Muscle layer of colon (tissue), 2 donors: Measurements from ENCODE around the gene PCLO.
"Not testable (repeated sequence)": the region's sequence is repeated elsewhere in the genome, so short reads cannot be mapped to it uniquely, and the experiment has no call there.

ENCODE experiments used
- H3K27ac ChIP-seq: one replicate; pipeline ENCODE4 v1.7.0; 2013; ENCODE audit warnings: low read depth, mild to moderate bottlenecking, low read length, moderate library complexity
- H3K27me3 ChIP-seq, 2 donors: one replicate each; pipeline ENCODE4 v1.7.0; 2013; ENCODE audit warnings: low read length in 2 of 2, mild to moderate bottlenecking in 2 of 2; ENCODE audit not compliant: insufficient read depth in 2 of 2, control insufficient read depth in 1 of 2
- H3K36me3 ChIP-seq: one replicate; pipeline ENCODE4 v1.7.0; 2013; ENCODE audit warnings: mild to moderate bottlenecking, low read length; ENCODE audit not compliant: insufficient read depth
- H3K4me1 ChIP-seq: one replicate; pipeline ENCODE4 v1.7.0; 2013; ENCODE audit warnings: mild to moderate bottlenecking, low read length; ENCODE audit not compliant: insufficient read depth
- H3K4me3 ChIP-seq, 2 donors: one replicate each; pipeline ENCODE4 v1.7.0; 2013; ENCODE audit warnings: low read length in 2 of 2, low read depth in 1 of 2, mild to moderate bottlenecking in 1 of 2, moderate library complexity in 1 of 2
- H3K9ac ChIP-seq: one replicate; pipeline ENCODE4 v1.7.0; 2013; ENCODE audit warnings: low read length
- H3K9me3 ChIP-seq: one replicate; pipeline ENCODE4 v1.7.0; 2013; ENCODE audit warnings: mild to moderate bottlenecking, low read length
- donor health status: abdominal sarcoma.
- donor health status: Adenocarcinoma of cecum.

Gene PCLO

DNA sequence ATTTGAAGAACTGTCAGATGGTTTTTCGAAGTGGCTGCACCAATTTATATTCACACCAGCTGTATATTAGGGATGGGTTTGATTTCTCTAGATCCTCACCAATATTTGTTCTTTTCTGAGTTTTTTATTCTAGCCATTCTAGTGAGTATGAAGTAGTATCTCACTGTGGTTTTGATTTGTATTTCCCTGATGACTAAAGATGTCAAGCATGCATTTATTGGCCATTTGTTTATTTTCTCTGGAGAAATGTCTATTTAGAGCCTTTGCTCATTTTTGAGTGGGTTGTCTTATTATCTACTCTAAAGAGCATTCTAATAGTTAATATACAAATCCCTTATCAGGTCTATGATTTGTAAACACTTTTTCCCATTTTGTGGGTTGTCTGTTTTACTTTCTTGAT, 123.9 kb downstream of the PCLO start:
- no peak overlapping the region for H3K27ac ChIP-seq
- H3K27me3 ChIP-seq = no peaks in the 10 kb centered on the region
- no peak overlapping the region for H3K9ac ChIP-seq
- H3K4me3 ChIP-seq = no peak overlapping the region
- no peaks in the 10 kb centered on the region for H3K9me3 ChIP-seq
- H3K4me1 ChIP-seq = no peaks in the 10 kb centered on the region
- H3K36me3 ChIP-seq = no peaks in the 10 kb centered on the region

DNA sequence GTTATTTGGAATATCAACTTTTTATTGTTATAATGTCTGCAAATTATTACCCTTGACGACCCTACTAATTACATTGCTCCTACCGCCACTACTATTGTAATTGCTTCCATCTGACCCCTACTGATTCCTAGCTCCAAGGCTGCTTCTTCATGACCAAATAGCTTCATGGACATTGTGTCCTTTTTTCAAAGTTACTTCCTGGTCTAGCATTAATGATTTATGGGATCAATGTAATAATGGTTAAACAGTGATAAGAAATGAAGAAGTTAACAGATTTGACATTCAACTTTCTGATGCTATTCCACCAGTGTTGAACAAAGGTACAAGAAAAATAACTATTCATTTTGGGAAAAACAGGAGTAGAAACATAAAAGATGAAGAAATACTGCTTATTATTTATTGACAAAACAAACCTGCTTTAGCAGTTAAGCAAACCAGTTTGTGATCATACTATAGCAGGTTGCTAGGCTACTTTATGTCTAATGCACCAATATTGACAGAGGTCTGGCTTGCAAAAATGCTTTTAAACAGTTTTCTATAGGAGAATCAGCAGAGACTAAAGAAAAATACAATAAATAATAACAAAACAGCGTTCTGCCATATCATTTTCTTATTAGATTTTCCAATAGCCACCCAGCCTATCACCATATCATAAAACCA, 125.8 kb downstream of the PCLO start:
- Histone ChIP-seq H3K9ac (no peak overlapping the region), H3K4me1 (no peaks in the 10 kb centered on the region), H3K4me3 (no peak overlapping the region), H3K27me3 (no peaks in the 10 kb centered on the region), H3K9me3 (no peaks in the 10 kb centered on the region), H3K27ac (no peak overlapping the region), H3K36me3 (no peaks in the 10 kb centered on the region)

DNA sequence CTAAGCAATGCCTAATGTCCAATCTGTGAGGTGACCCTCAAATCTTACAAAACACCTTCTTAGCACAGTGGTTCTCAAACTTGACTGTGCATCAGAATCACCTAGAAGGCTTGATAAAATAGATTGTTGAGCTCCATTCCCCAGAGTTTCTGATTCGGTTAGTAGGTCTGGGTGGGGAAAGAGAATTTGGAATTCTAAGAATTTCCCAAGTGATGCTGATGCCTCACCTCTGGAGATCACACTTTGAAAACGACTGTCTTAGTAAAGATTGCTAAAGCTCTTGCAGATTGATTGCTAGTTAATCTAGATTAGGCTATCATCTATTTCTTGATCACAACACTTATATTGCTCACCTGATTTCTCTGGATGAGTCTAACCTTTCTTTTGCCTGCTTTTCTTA, 126.6 kb downstream of the PCLO start:
- Histone ChIP-seq H3K9me3 (no peaks in the 10 kb centered on the region), H3K27me3 (no peaks in the 10 kb centered on the region), H3K36me3 (no peaks in the 10 kb centered on the region), H3K9ac (no peak overlapping the region), H3K4me1 (no peaks in the 10 kb centered on the region), H3K27ac (no peak overlapping the region), H3K4me3 (no peak overlapping the region)

- no peaks in the 10 kb centered on the region for H3K36me3 ChIP-seq
- H3K27me3 ChIP-seq = no peaks in the 10 kb centered on the region
- no peak overlapping the region for H3K27ac ChIP-seq
- H3K9me3 ChIP-seq = no peaks in the 10 kb centered on the region
- no peak overlapping the region for H3K9ac ChIP-seq
- H3K4me1 ChIP-seq = no peaks in the 10 kb centered on the region
- no peak overlapping the region for H3K4me3 ChIP-seq
Measured at GRCh38 chr7:83032195-83032594, 130.5 kb downstream of the PCLO start.

GRCh38 chr7:83023817-83024665, 138.6 kb downstream of the PCLO start:
- H3K36me3 ChIP-seq, H3K9ac ChIP-seq, H3K27ac ChIP-seq, H3K4me3 ChIP-seq, H3K4me1 ChIP-seq, H3K27me3 ChIP-seq, H3K9me3 ChIP-seq: not testable (repeated sequence)

GRCh38 chr7:83021032-83021431, 141.7 kb downstream of the PCLO start:
- H3K36me3 ChIP-seq = no peaks in the 10 kb centered on the region
- no peak overlapping the region for H3K4me3 ChIP-seq
- H3K9me3 ChIP-seq = peaks cover 4% of the 10 kb centered on the region
- no peak overlapping the region for H3K9ac ChIP-seq
- no peaks in the 10 kb centered on the region for H3K27me3 ChIP-seq
- no peaks in the 10 kb centered on the region for H3K4me1 ChIP-seq
- H3K27ac ChIP-seq = no peak overlapping the region

GRCh38 chr7:83020161-83020560, 142.5 kb downstream of the PCLO start:
- H3K36me3 ChIP-seq = no peaks in the 10 kb centered on the region
- no peak overlapping the region for H3K9ac ChIP-seq
- H3K4me1 ChIP-seq = no peaks in the 10 kb centered on the region
- H3K9me3 ChIP-seq = peaks cover 4% of the 10 kb centered on the region
- no peaks in the 10 kb centered on the region for H3K27me3 ChIP-seq
- H3K27ac ChIP-seq = no peak overlapping the region
- H3K4me3 ChIP-seq = no peak overlapping the region

GRCh38 chr7:83015916-83016315, 146.8 kb downstream of the PCLO start:
- Histone ChIP-seq H3K4me3 (no peak overlapping the region), H3K27ac (no peak overlapping the region), H3K36me3 (no peaks in the 10 kb centered on the region), H3K27me3 (no peaks in the 10 kb centered on the region), H3K4me1 (no peaks in the 10 kb centered on the region), H3K9ac (no peak overlapping the region), H3K9me3 (no peaks in the 10 kb centered on the region)

DNA sequence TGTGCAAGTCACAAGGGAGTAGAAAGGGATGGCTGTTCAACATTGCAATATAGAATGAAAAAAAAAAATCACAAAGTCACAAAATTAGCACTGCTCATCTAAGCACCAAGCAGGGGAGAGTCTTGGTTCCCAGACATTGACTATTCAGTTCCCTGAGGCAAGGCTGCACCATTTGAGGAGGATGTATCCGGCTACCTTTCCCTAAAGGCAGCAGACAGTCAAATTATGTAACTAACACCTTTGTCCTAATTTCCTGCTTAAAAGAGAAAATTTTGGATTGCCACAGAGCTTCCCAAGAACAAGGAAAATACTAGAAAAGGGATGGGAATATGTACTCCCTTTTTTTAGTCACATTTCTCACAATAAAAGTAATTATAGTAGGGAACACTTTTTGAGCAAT, 148.1 kb downstream of the PCLO start:
- Histone ChIP-seq H3K9ac (no peak overlapping the region), H3K36me3 (no peaks in the 10 kb centered on the region), H3K4me3 (no peak overlapping the region), H3K9me3 (no peaks in the 10 kb centered on the region), H3K27me3 (no peaks in the 10 kb centered on the region), H3K27ac (no peak overlapping the region), H3K4me1 (no peaks in the 10 kb centered on the region)

- no peak overlapping the region for H3K27ac ChIP-seq
- H3K9me3 ChIP-seq = no peaks in the 10 kb centered on the region
- H3K27me3 ChIP-seq = no peaks in the 10 kb centered on the region
- no peak overlapping the region for H3K9ac ChIP-seq
- no peaks in the 10 kb centered on the region for H3K4me1 ChIP-seq
- no peak overlapping the region for H3K4me3 ChIP-seq
- no peaks in the 10 kb centered on the region for H3K36me3 ChIP-seq
Measured at GRCh38 chr7:83011954-83012353, 150.7 kb downstream of the PCLO start.

DNA sequence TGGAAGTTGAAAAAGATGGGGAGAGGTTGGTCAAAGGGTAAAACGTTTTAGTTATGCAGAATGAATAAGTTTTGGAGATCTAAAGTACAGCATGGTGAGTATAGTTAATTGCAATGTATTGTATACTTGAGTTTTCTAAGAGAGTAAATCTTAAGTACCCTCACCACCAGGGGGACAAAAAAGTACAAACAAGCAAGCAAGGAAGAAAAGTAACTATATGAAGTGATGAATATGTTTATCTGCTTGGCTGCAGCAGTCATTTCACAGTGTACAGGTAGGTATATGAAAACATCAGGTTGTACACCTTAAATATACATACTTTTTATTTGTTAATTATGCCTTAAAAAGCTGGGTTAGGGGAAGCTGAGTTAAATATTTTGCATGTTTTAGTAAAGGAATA, 157.3 kb downstream of the PCLO start:
- Histone ChIP-seq H3K27me3 (no peaks in the 10 kb centered on the region), H3K4me1 (no peaks in the 10 kb centered on the region), H3K9ac (no peak overlapping the region), H3K4me3 (no peak overlapping the region), H3K9me3 (no peaks in the 10 kb centered on the region), H3K36me3 (no peaks in the 10 kb centered on the region), H3K27ac (no peak overlapping the region)
